Gastroesophageal sphincter (tissue), 4 donors: ENCODE measurements around the gene EPAS1. TPM values are rescaled to one million over a fixed set of nuclear protein-coding genes. Genes with fewer than 3 reads are reported as not detected.

Source experiments
- ATAC-seq: fragments of 150-250 bp; one replicate; pipeline ENCODE4 v1.9.1; 2016; ENCODE audit warnings: mild to moderate bottlenecking, moderate library complexity
- H3K27ac ChIP-seq, 4 donors: fragments of 200-600 bp; sonication (generic) in 3 of 4; 1 replicate in 3 of 4; 2 replicates in 1 of 4; pipeline ENCODE4 v1.5.1; 2016 to 2019
- H3K27me3 ChIP-seq: fragments of 200-600 bp; sonication (generic); one replicate; pipeline ENCODE4 v1.5.1; 2019
- H3K36me3 ChIP-seq, 2 donors: fragments of 200-600 bp; sonication (generic); one replicate each; pipeline ENCODE4 v1.5.1; 2019; ENCODE audit warnings: control low read depth in 1 of 2
- H3K4me1 ChIP-seq, 3 donors: fragments of 200-600 bp; sonication (generic); 1 replicate in 2 of 3; 2 replicates in 1 of 3; pipeline ENCODE4 v1.5.1; 2016 to 2019; ENCODE audit warnings: control low read depth in 2 of 3
- H3K4me3 ChIP-seq, 2 donors: fragments of 200-600 bp; sonication (generic); one replicate each; pipeline ENCODE4 v1.5.1; 2019; ENCODE audit warnings: mild to moderate bottlenecking in 1 of 2, moderate library complexity in 1 of 2
- H3K9me3 ChIP-seq, 3 donors: fragments of 200-600 bp; sonication (generic); one replicate each; pipeline ENCODE4 v1.5.1; 2017 to 2019; ENCODE audit warnings: control low read depth in 2 of 3
- CTCF ChIP-seq, 4 experiments: fragments of 200-600 bp in 2 of 4; fragments of 450-650 bp in 2 of 4; sonication (generic) in 1 of 4; IDR thresholded peaks; one replicate each; pipeline ENCODE4 v1.5.1; 2017 to 2019; ENCODE audit warnings: antibody characterized with exemption in 4 of 4, mild to moderate bottlenecking in 2 of 4, moderate library complexity in 2 of 4
- EP300 ChIP-seq: sonication (generic); formaldehyde crosslinking; IDR thresholded peaks from one replicate; pipeline ENCODE4 v1.6.1; 2017; ENCODE audit warnings: antibody characterized with exemption, mild to moderate bottlenecking
- POLR2A ChIP-seq, 2 donors: fragments of 450-650 bp; IDR thresholded peaks; one replicate each; pipeline ENCODE4 v1.6.1; 2017; ENCODE audit warnings: antibody characterized with exemption in 2 of 2, mild to moderate bottlenecking in 2 of 2, moderate library complexity in 1 of 2
- POLR2AphosphoS5 ChIP-seq: sonication (generic); formaldehyde crosslinking; IDR thresholded peaks from one replicate; pipeline ENCODE4 v1.6.1; 2017; ENCODE audit warnings: antibody characterized with exemption
- WGBS, 2 donors: methylation state at CpG; one replicate each; pipeline ENCODE4 v1.1.5; 2018; ENCODE audit warnings: low coverage in 1 of 2; 5-methylcytosine and 5-hydroxymethylcytosine counted together
- total RNA-seq, 4 donors: library from RNA; depleted of rRNA; stranded (reverse); fragments of >200 nt; gene quantifications; one replicate each; pipeline ENCODE4 v1.1.0, GENCODE V29; 2016

The EPAS1 gene
- total RNA-seq, 4 donors from 2014 or later: 101 to 152 (median 131) TPM

GRCh38 chr2:46387886-46388515 lies 90.8 kb downstream of the EPAS1 start:
- no peaks in the 10 kb centered on the region for H3K27me3 ChIP-seq
- no peak overlapping the region for H3K4me3 ChIP-seq
- H3K4me1 ChIP-seq: peaks cover 0 to 11% (median 0%) of the 10 kb centered on the region in 3 donors
- WGBS, 2 donors: 72% methylated on average over 3 of the region's 5 CpGs; no CpG with 5 or more reads in 1 of the 2 donors
- TF ChIP-seq POLR2AphosphoS5 (no peak), CTCF (IDR thresholded peaks at IDR 0.05) (no peak), POLR2A (IDR thresholded peaks at IDR 0.05) (no peak), EP300 (no peak)
- ATAC-seq: no peak
- H3K36me3 ChIP-seq: peaks cover 0 to 34% of the 10 kb centered on the region in 2 donors
- no peaks in the 10 kb centered on the region for H3K9me3 ChIP-seq
- H3K27ac ChIP-seq: no peak overlapping the region

- WGBS, 2 donors: 65 to 84% methylated on average over 4 to 5 of the region's 5 CpGs
- Histone ChIP-seq H3K27ac (peak overlapping the region in 2 of 4 donors; percentile 20 to 24), H3K27me3 (no peaks in the 10 kb centered on the region), H3K4me1 (peaks cover 0 to 11% (median 0%) of the 10 kb centered on the region in 3 donors), H3K36me3 (peaks cover 0 to 25% of the 10 kb centered on the region in 2 donors), H3K9me3 (no peaks in the 10 kb centered on the region), H3K4me3 (no peak overlapping the region)
- TF ChIP-seq POLR2AphosphoS5 (no peak), EP300 (no peak), CTCF (IDR thresholded peaks at IDR 0.05) (no peak), POLR2A (IDR thresholded peaks at IDR 0.05) (no peak)
- ATAC-seq: peak; percentile 15
Observed at GRCh38 chr2:46388881-46389280, 91.7 kb downstream of the EPAS1 start.

GRCh38 chr2:46389417-46389916 lies 92.3 kb downstream of the EPAS1 start:
- no peak for TF ChIP-seq CTCF (IDR thresholded peaks at IDR 0.05)
- no peak for TF ChIP-seq POLR2AphosphoS5
- no peak for TF ChIP-seq POLR2A (IDR thresholded peaks at IDR 0.05)
- TF ChIP-seq EP300: no peak
- Histone ChIP-seq H3K27ac (peak overlapping the region in 2 of 4 donors; percentile 20 to 24), H3K9me3 (no peaks in the 10 kb centered on the region), H3K4me1 (peaks cover 0 to 11% (median 0%) of the 10 kb centered on the region in 3 donors), H3K4me3 (no peak overlapping the region), H3K36me3 (peaks cover 0 to 20% of the 10 kb centered on the region in 2 donors), H3K27me3 (no peaks in the 10 kb centered on the region)
- ATAC-seq: peak; percentile 22
- 66 to 82% methylated on average over 5 to 6 of the region's 13 CpGs for WGBS, 2 donors

GRCh38 chr2:46390036-46390435 lies 92.8 kb downstream of the EPAS1 start:
- Histone ChIP-seq H3K4me1 (peaks cover 0 to 11% (median 0%) of the 10 kb centered on the region in 3 donors), H3K27me3 (no peaks in the 10 kb centered on the region), H3K36me3 (peaks cover 0 to 14% of the 10 kb centered on the region in 2 donors), H3K9me3 (no peaks in the 10 kb centered on the region), H3K27ac (no peak overlapping the region), H3K4me3 (no peak overlapping the region)
- TF ChIP-seq POLR2A (IDR thresholded peaks at IDR 0.05): no peak
- no peak for TF ChIP-seq CTCF (IDR thresholded peaks at IDR 0.05)
- ATAC-seq: no peak
- WGBS, 2 donors: 90 to 91% methylated on average over 3 of the region's 3 CpGs

- H3K4me1 ChIP-seq: peaks cover 0 to 5% (median 0%) of the 10 kb centered on the region in 3 donors
- WGBS, 2 donors: 91 to 97% methylated on average over 7 of the region's 7 CpGs
- H3K27me3 ChIP-seq: no peaks in the 10 kb centered on the region
- H3K4me3 ChIP-seq: no peak overlapping the region
- H3K36me3 ChIP-seq: peaks cover 0 to 5% of the 10 kb centered on the region in 2 donors
- no peak overlapping the region for H3K27ac ChIP-seq
- no peaks in the 10 kb centered on the region for H3K9me3 ChIP-seq
- ATAC-seq: no peak
- no peak for TF ChIP-seq POLR2A (IDR thresholded peaks at IDR 0.05)
- TF ChIP-seq CTCF (IDR thresholded peaks at IDR 0.05): no peak
- TF ChIP-seq POLR2AphosphoS5: no peak
- no peak for TF ChIP-seq EP300
Observed at GRCh38 chr2:46390901-46391395, 93.7 kb downstream of the EPAS1 start.
